OCI-LY1 (cell line): ENCODE measurements around the gene KLHL6.
"Not testable (repeated sequence)": the region's sequence is repeated elsewhere in the genome, so short reads cannot be mapped to it uniquely, and the experiment has no call there.

ENCODE experiments used
- H2AFZ ChIP-seq: fragments of 200-600 bp; sonication (generic), shearing (Covaris generic); 2 replicates; pipeline ENCODE4 v1.6.0; 2014; ENCODE audit warnings: antibody characterized with exemption, mild to moderate bottlenecking, low read length
- H3F3A ChIP-seq: fragments of 200-600 bp; sonication (generic), shearing (Covaris generic); 2 replicates; pipeline ENCODE4 v1.6.0; 2014; ENCODE audit warnings: mild to moderate bottlenecking, antibody characterized with exemption, low read length, moderate library complexity; ENCODE audit not compliant: insufficient read depth
- H3K27ac ChIP-seq: fragments of 200-600 bp; sonication (generic); 2 replicates; pipeline ENCODE4 v1.5.1; 2014; ENCODE audit warnings: low read length, mixed run types, mild to moderate bottlenecking, low read depth; ENCODE audit not compliant: poor library complexity, severe bottlenecking
- H3K27me3 ChIP-seq: fragments of 200-600 bp; sonication (generic); 2 replicates; pipeline ENCODE4 v1.6.0; 2014; ENCODE audit warnings: antibody characterized with exemption, mild to moderate bottlenecking, low read length, moderate library complexity; ENCODE audit not compliant: insufficient read depth
- H3K36me3 ChIP-seq: fragments of 200-600 bp; sonication (generic); 2 replicates; pipeline ENCODE4 v1.6.1; 2014; ENCODE audit warnings: mild to moderate bottlenecking, antibody characterized with exemption, low read length, moderate library complexity, mixed read lengths; ENCODE audit not compliant: insufficient read depth
- H3K4me1 ChIP-seq: fragments of 200-600 bp; sonication (generic); 2 replicates; pipeline ENCODE4 v1.5.1; 2014; ENCODE audit warnings: mild to moderate bottlenecking, low read length, moderate library complexity; ENCODE audit not compliant: insufficient read depth, severe bottlenecking
- H3K4me2 ChIP-seq: fragments of 200-600 bp; sonication (generic), shearing (Covaris generic); 2 replicates; pipeline ENCODE4 v1.6.1; 2014; ENCODE audit warnings: low read length
- H3K4me3 ChIP-seq: fragments of 200-600 bp; sonication (generic); 2 replicates; pipeline ENCODE4 v1.5.1; 2014; ENCODE audit warnings: low read length, low read depth, mild to moderate bottlenecking, mixed read lengths; ENCODE audit not compliant: poor library complexity, severe bottlenecking
- H3K79me2 ChIP-seq: fragments of 200-600 bp; shearing (Covaris generic); 2 replicates; pipeline ENCODE4 v1.6.1; 2016; ENCODE audit warnings: mixed run types, low read length, mixed read lengths; ENCODE audit not compliant: insufficient read depth
- H3K9ac ChIP-seq: fragments of 200-600 bp; sonication (generic), shearing (Covaris generic); 2 replicates; pipeline ENCODE4 v1.6.1; 2014; ENCODE audit warnings: mild to moderate bottlenecking, low read length, mixed read lengths
- H3K9me2 ChIP-seq: fragments of 200-600 bp; sonication (generic), shearing (Covaris generic); 2 replicates; pipeline ENCODE4 v1.6.1; 2014; ENCODE audit warnings: low read depth, mild to moderate bottlenecking, low read length, mixed read lengths
- H3K9me3 ChIP-seq: fragments of 200-600 bp; shearing (Covaris generic); 2 replicates; pipeline ENCODE4 v1.6.1; 2014; ENCODE audit warnings: low read length, mixed read lengths
- H4K20me1 ChIP-seq: fragments of 200-600 bp; sonication (generic), shearing (Covaris generic); 2 replicates; pipeline ENCODE4 v1.6.0; 2016; ENCODE audit warnings: mild to moderate bottlenecking, low read length; ENCODE audit not compliant: insufficient read depth
- CTCF ChIP-seq: fragments of 200-600 bp; sonication (generic), shearing (Covaris generic); IDR thresholded peaks from 2 replicates; pipeline ENCODE4 v1.5.1; 2017; ENCODE audit warnings: mild to moderate bottlenecking, antibody characterized with exemption, low read length, moderate library complexity, mixed read lengths
- EZH2 ChIP-seq: fragments of 200-600 bp; sonication (generic), shearing (Covaris generic); IDR thresholded peaks from 2 replicates; pipeline ENCODE4 v1.8.0; 2017; ENCODE audit warnings: borderline replicate concordance, mixed run types, mild to moderate bottlenecking, antibody characterized with exemption, low read length, moderate library complexity, mixed read lengths

The KLHL6 gene

GRCh38 chr3:183520295-183520694 lies 35.2 kb downstream of the KLHL6 start:
- H3K27me3 ChIP-seq, H3K9me2 ChIP-seq, H3K79me2 ChIP-seq, H2AFZ ChIP-seq, H4K20me1 ChIP-seq, H3K9me3 ChIP-seq, H3K4me3 ChIP-seq: not testable (repeated sequence)
- Histone ChIP-seq H3K4me2 (peak overlapping the region; percentile 52), H3K27ac (peak overlapping the region; percentile 99), H3K36me3 (peaks cover 67% of the 10 kb centered on the region), H3K4me1 (peaks cover 79% of the 10 kb centered on the region), H3F3A (peaks cover 22% of the 10 kb centered on the region), H3K9ac (peak overlapping the region; percentile 36; the same call in 1 of the 2 replicates)

DNA sequence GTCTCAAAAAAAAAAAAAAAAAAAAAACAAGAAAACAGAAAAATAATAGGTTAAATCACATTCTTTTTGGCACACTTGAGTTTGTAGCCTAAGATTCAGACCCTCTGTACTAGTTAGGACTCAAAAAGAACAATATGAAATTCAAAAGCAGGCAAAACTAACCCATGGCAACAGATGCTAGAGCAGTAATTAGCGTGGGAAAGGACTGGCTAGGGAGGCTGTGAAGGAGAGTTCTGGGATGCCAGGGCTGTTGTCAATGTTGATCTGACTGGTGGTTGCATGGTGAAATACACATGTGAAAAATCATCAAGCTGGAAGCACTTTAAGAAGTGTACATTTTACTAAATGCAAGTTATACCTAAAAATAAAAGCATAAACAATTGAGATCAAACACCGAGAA lies 35.6 kb downstream of the KLHL6 start:
- TF ChIP-seq CTCF (no peak), EZH2 (no peak)
- no peaks in the 10 kb centered on the region for H4K20me1 ChIP-seq
- peaks cover 68% of the 10 kb centered on the region for H3K36me3 ChIP-seq
- no peak overlapping the region for H3K4me3 ChIP-seq
- H3K9me2 ChIP-seq: no peaks in the 10 kb centered on the region
- no peaks in the 10 kb centered on the region for H3K27me3 ChIP-seq
- H3K9ac ChIP-seq: peak overlapping the region; percentile 36
- H3F3A ChIP-seq: peaks cover 26% of the 10 kb centered on the region
- no peaks in the 10 kb centered on the region; the same call in 1 of the 2 replicates for H3K79me2 ChIP-seq
- peak overlapping the region; percentile 52 for H3K4me2 ChIP-seq
- H3K27ac ChIP-seq: peak overlapping the region; percentile 99
- no peaks in the 10 kb centered on the region for H3K9me3 ChIP-seq
- H2AFZ ChIP-seq: no peak overlapping the region
- H3K4me1 ChIP-seq: peaks cover 81% of the 10 kb centered on the region

DNA sequence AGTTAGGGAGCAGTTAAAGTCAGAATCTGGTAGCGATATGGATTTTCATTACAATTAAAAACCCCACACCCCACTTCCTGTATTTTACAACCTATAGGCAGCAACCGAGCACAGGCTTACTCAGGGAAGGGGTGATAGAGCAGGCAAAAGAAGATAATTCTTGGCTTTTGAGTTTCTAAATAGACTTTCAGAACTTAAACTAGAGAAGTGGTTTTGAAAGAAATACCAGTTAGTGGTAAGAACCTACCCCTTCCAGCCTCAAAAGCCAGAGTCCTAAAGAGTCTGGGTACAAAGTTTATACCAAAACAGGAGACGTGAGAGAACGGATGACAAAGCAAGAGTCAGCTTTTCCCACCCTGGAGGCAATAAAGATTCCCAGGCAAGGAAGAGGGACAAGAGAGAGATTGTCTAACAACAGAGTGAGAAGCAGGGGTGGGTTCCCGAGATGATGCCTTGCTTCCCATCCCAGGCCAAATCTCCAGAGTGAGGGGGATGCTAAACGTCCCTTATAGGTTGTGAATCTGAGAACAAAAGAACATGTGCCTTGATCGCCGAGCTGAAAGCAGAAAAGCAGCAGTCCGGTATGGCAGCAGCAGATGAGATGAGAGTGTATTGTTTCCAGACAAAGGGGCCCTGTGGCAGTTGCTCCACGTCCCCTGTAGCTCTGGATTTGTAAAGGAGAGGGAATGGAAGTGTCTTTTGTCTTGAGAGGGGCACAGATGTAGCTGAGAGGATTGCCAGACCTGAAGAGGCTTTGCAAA lies 36.8 kb downstream of the KLHL6 start:
- Histone ChIP-seq H2AFZ (no peak overlapping the region), H4K20me1 (no peaks in the 10 kb centered on the region), H3K27me3 (no peaks in the 10 kb centered on the region), H3K9me2 (no peaks in the 10 kb centered on the region), H3K27ac (peak overlapping the region; percentile 99), H3K4me3 (peak overlapping the region; percentile 31), H3F3A (peaks cover 26% of the 10 kb centered on the region), H3K9ac (peak overlapping the region; percentile 63), H3K36me3 (peaks cover 62% of the 10 kb centered on the region), H3K4me1 (peaks cover 93% of the 10 kb centered on the region), H3K79me2 (no peaks in the 10 kb centered on the region; the same call in 1 of the 2 replicates), H3K9me3 (no peaks in the 10 kb centered on the region), H3K4me2 (peak overlapping the region; percentile 64)
- TF ChIP-seq EZH2 (no peak), CTCF (no peak)

GRCh38 chr3:183517607-183518006 lies 37.9 kb downstream of the KLHL6 start:
- Histone ChIP-seq H3K4me2 (peak overlapping the region; percentile 64), H3F3A (peaks cover 33% of the 10 kb centered on the region), H3K27me3 (no peaks in the 10 kb centered on the region), H3K27ac (peak overlapping the region; percentile 99), H3K9me2 (no peaks in the 10 kb centered on the region), H3K9ac (peak overlapping the region; percentile 63), H3K4me3 (no peak overlapping the region), H3K9me3 (no peaks in the 10 kb centered on the region), H2AFZ (no peak overlapping the region), H3K36me3 (peaks cover 58% of the 10 kb centered on the region; the same call in 1 of the 2 replicates), H3K79me2 (peaks cover 4% of the 10 kb centered on the region; the same call in 1 of the 2 replicates), H4K20me1 (no peaks in the 10 kb centered on the region), H3K4me1 (peaks cover 100% of the 10 kb centered on the region)
- TF ChIP-seq EZH2 (no peak), CTCF (no peak)
